H1 (cell line): Measurements from ENCODE around the gene MYO7B. TPM values are rescaled to one million over a fixed set of nuclear protein-coding genes. Genes with fewer than 3 reads are reported as not detected.

ENCODE experiments used
- CTCF ChIA-PET: fragments of 300-600 bp; sonication (Branson Sonifier 250); formaldehyde crosslinking; loops from one replicate; lab custom pipeline; 2021; ENCODE audit not compliant: partially characterized antibody; lab: Charles Lee
- POLR2A ChIA-PET: fragments of 300-600 bp; sonication (Branson Sonifier 250); formaldehyde crosslinking; loops from one replicate; lab custom pipeline; 2021; ENCODE audit warnings: inconsistent platforms; ENCODE audit not compliant: partially characterized antibody; lab: Charles Lee
- DNase-seq, 2 experiments: peaks; one replicate each; pipeline versions ENCODE4 v3.0.0 to v3.0.0-alpha.2; 2010 to 2022; ENCODE audit warnings: low spot score in 2 of 2, low read depth in 1 of 2, mixed read lengths in 1 of 2
- FAIRE-seq: peaks from 2 replicates; lab custom pipeline; 2011; peaks lifted over from hg19 to GRCh38; lab: Jason Lieb, UNC
- H2AFZ ChIP-seq: 2 replicates; pipeline ENCODE4 v1.8.1; 2012; ENCODE audit warnings: low read length, inconsistent platforms
- H2AK5ac ChIP-seq: 2 replicates; pipeline ENCODE4 v1.6.1; 2013; ENCODE audit warnings: low read depth, low read length
- H2BK120ac ChIP-seq: replicated peaks from 2 replicates; pipeline ENCODE3; 2013; ENCODE audit warnings: low read depth, low read length, inconsistent platforms
- H2BK12ac ChIP-seq: 2 replicates; pipeline ENCODE4 v1.6.1; 2013; ENCODE audit warnings: low read depth, low read length
- H2BK15ac ChIP-seq: 2 replicates; pipeline ENCODE4 v1.6.1; 2013; ENCODE audit warnings: low read length
- H2BK20ac ChIP-seq: 2 replicates; pipeline ENCODE4 v1.6.1; 2013; ENCODE audit warnings: low read length
- H2BK5ac ChIP-seq: 2 replicates; pipeline ENCODE4 v1.6.1; 2013; ENCODE audit warnings: low read depth, low read length
- H3K14ac ChIP-seq: 2 replicates; pipeline ENCODE4 v1.6.1; 2013; ENCODE audit warnings: inconsistent platforms; ENCODE audit not compliant: insufficient read length
- H3K18ac ChIP-seq: 2 replicates; pipeline ENCODE4 v1.6.1; 2013; ENCODE audit warnings: low read length; ENCODE audit errors: extremely low read depth
- H3K23ac ChIP-seq: 2 replicates; pipeline ENCODE4 v1.6.1; 2013; ENCODE audit warnings: inconsistent platforms; ENCODE audit not compliant: insufficient read length
- H3K23me2 ChIP-seq: 2 replicates; pipeline ENCODE4 v1.6.1; 2013; ENCODE audit warnings: low read depth, low read length
- H3K27ac ChIP-seq: 2 replicates; pipeline ENCODE4 v1.6.1; 2011; ENCODE audit warnings: low read depth, low read length, inconsistent platforms
- H3K27me3 ChIP-seq, 4 experiments: replicated peaks in 1 of 4; 1 replicate in 1 of 4; 2 replicates in 3 of 4; pipeline versions ENCODE4 v1.6.1 to v1.8.1; 2011 to 2013; ENCODE audit warnings: low read length in 3 of 4, mild to moderate bottlenecking in 3 of 4, inconsistent platforms in 2 of 4, mixed read lengths in 2 of 4, moderate library complexity in 1 of 4; ENCODE audit not compliant: control insufficient read depth in 3 of 4, insufficient read depth in 3 of 4; ENCODE audit errors: extremely low read depth in 1 of 4
- H3K36me3 ChIP-seq, 4 experiments: 2 replicates each; pipeline versions ENCODE4 v1.6.1 to v1.8.1; 2011 to 2013; ENCODE audit warnings: mild to moderate bottlenecking in 4 of 4, low read length in 3 of 4, moderate library complexity in 2 of 4, control low read depth in 1 of 4, inconsistent platforms in 1 of 4; ENCODE audit not compliant: insufficient read depth in 4 of 4, control insufficient read depth in 2 of 4
- H3K4ac ChIP-seq: replicated peaks from 2 replicates; pipeline ENCODE3; 2013; ENCODE audit warnings: low read length, low read depth, mixed read lengths, inconsistent platforms; ENCODE audit not compliant: insufficient read length
- H3K4me1 ChIP-seq, 4 experiments: replicated peaks in 1 of 4; 1 replicate in 1 of 4; 2 replicates in 3 of 4; pipeline versions ENCODE4 v1.6.1 to v1.8.1; 2011 to 2013; ENCODE audit warnings: low read length in 3 of 4, inconsistent platforms in 2 of 4, mixed read lengths in 1 of 4; ENCODE audit not compliant: insufficient read depth in 4 of 4, control insufficient read depth in 3 of 4
- H3K4me2 ChIP-seq, 2 experiments: 2 replicates each; pipeline versions ENCODE4 v1.6.1 to v1.8.1; 2011 to 2013; ENCODE audit warnings: low read depth in 2 of 2, low read length in 2 of 2, control low read depth in 1 of 2, inconsistent platforms in 1 of 2, mild to moderate bottlenecking in 1 of 2; ENCODE audit not compliant: insufficient read depth in 1 of 2
- H3K4me3 ChIP-seq, 4 experiments: fragments of 200-600, 300-600 bp in 1 of 4; sonication (generic), shearing (Covaris generic), sonication (Bioruptor Twin) in 1 of 4; 2 replicates each; pipeline versions ENCODE4 v1.5.1 to v1.8.1; 2011 to 2016; ENCODE audit warnings: low read length in 4 of 4, low read depth in 3 of 4, control low read depth in 2 of 4, inconsistent platforms in 2 of 4, mild to moderate bottlenecking in 2 of 4, mixed read lengths in 1 of 4, moderate library complexity in 1 of 4; ENCODE audit not compliant: insufficient read depth in 2 of 4; ENCODE audit errors: extremely low read depth in 1 of 4
- H3K56ac ChIP-seq: replicated peaks from 2 replicates; pipeline ENCODE3; 2013; ENCODE audit warnings: low read depth, mild to moderate bottlenecking, mixed read lengths, low read length, inconsistent platforms; ENCODE audit not compliant: insufficient read length
- H3K79me1 ChIP-seq: 2 replicates; pipeline ENCODE4 v1.6.1; 2013; ENCODE audit warnings: low read depth, low read length, control low read depth
- H3K79me2 ChIP-seq, 2 experiments: 2 replicates each; pipeline versions ENCODE4 v1.6.1 to v1.8.1; 2012 to 2013; ENCODE audit warnings: low read length in 2 of 2, mild to moderate bottlenecking in 2 of 2, inconsistent platforms in 1 of 2; ENCODE audit not compliant: insufficient read depth in 2 of 2, control insufficient read depth in 1 of 2
- H3K9ac ChIP-seq, 4 experiments: replicated peaks in 1 of 4; 1 replicate in 1 of 4; 2 replicates in 3 of 4; pipeline versions ENCODE4 v1.6.1 to v1.8.1; 2011 to 2013; ENCODE audit warnings: low read depth in 3 of 4, low read length in 3 of 4, control low read depth in 2 of 4, mild to moderate bottlenecking in 2 of 4, moderate library complexity in 2 of 4, inconsistent platforms in 1 of 4; ENCODE audit errors: extremely low read depth in 1 of 4
- H3K9me3 ChIP-seq, 2 experiments: 2 replicates each; pipeline versions ENCODE4 v1.6.1 to v1.8.1; 2012 to 2013; ENCODE audit warnings: mild to moderate bottlenecking in 2 of 2, moderate library complexity in 2 of 2, control low read depth in 1 of 2, inconsistent platforms in 1 of 2, low read depth in 1 of 2, low read length in 1 of 2, mixed read lengths in 1 of 2; ENCODE audit not compliant: insufficient read depth in 2 of 2
- H4K20me1 ChIP-seq, 2 experiments: replicated peaks in 1 of 2; 2 replicates each; pipeline versions ENCODE3 to v1.8.1; 2011 to 2013; ENCODE audit warnings: inconsistent platforms in 2 of 2, low read length in 2 of 2, mild to moderate bottlenecking in 1 of 2; ENCODE audit not compliant: insufficient read depth in 2 of 2, control insufficient read depth in 1 of 2
- H4K5ac ChIP-seq: 2 replicates; pipeline ENCODE4 v1.6.1; 2013; ENCODE audit warnings: low read length, low read depth, mixed read lengths, inconsistent platforms; ENCODE audit not compliant: insufficient read length
- H4K8ac ChIP-seq: 2 replicates; pipeline ENCODE4 v1.8.0; 2013; ENCODE audit warnings: mild to moderate bottlenecking, moderate library complexity, low read length, inconsistent platforms; ENCODE audit not compliant: insufficient read depth; ENCODE audit errors: extremely low read depth
- H4K91ac ChIP-seq: replicated peaks from 2 replicates; pipeline ENCODE3; 2013; ENCODE audit warnings: low read length, mixed read lengths, inconsistent platforms; ENCODE audit not compliant: insufficient read length
- BCL11A ChIP-seq, 2 experiments: IDR thresholded peaks; one replicate each; pipeline ENCODE4 v1.6.1; 2011; ENCODE audit warnings: low read depth in 2 of 2, low read length in 2 of 2, mild to moderate bottlenecking in 2 of 2
- BRCA1 ChIP-seq: IDR thresholded peaks from 2 replicates; pipeline ENCODE4 v1.6.1; 2012; ENCODE audit warnings: low read depth, low read length, improper control_type of control experiment
- CBX8 ChIP-seq: fragments of 300-800, 300-1000 bp; sonication (generic); IDR thresholded peaks from 2 replicates; pipeline ENCODE4 v1.7.1; 2016; ENCODE audit warnings: low read depth, low read length, borderline replicate concordance
- CHD2 ChIP-seq: IDR thresholded peaks from 2 replicates; pipeline ENCODE4 v1.6.1; 2012; ENCODE audit warnings: low read length, improper control_type of control experiment
- EZH2 ChIP-seq: fragments of 200-600 bp; sonication (generic); IDR thresholded peaks from 2 replicates; pipeline ENCODE4 v1.7.1; 2012; ENCODE audit warnings: low read depth, mild to moderate bottlenecking, moderate library complexity, low read length, inconsistent platforms; ENCODE audit not compliant: severe bottlenecking
- GABPA ChIP-seq: IDR thresholded peaks from 2 replicates; pipeline ENCODE4 v1.6.1; 2011; ENCODE audit warnings: mild to moderate bottlenecking, low read length, moderate library complexity, borderline replicate concordance; ENCODE audit not compliant: insufficient read depth
- HDAC2 ChIP-seq, 2 experiments: fragments of 300-600 bp in 1 of 2; sonication (generic) in 1 of 2; IDR thresholded peaks; 2 replicates each; pipeline ENCODE4 v1.6.1; 2011 to 2012; ENCODE audit warnings: low read depth in 2 of 2, low read length in 2 of 2, mild to moderate bottlenecking in 2 of 2, moderate library complexity in 2 of 2, borderline replicate concordance in 1 of 2, inconsistent platforms in 1 of 2
- HDAC6 ChIP-seq: IDR thresholded peaks from one replicate; pipeline ENCODE4 v1.7.1; 2012; ENCODE audit warnings: low read depth, mild to moderate bottlenecking, inconsistent platforms, low read length, moderate library complexity
- KDM1A ChIP-seq: fragments of 200-600, 300-600 bp; sonication (generic); IDR thresholded peaks from 2 replicates; pipeline ENCODE4 v1.7.1; 2016; ENCODE audit warnings: mild to moderate bottlenecking, low read length, borderline replicate concordance
- POLR2AphosphoS5 ChIP-seq: IDR thresholded peaks from 2 replicates; pipeline ENCODE4 v1.6.1; 2011; ENCODE audit warnings: low read depth, low read length
- SP4 ChIP-seq: IDR thresholded peaks from 2 replicates; pipeline ENCODE4 v1.6.1; 2012; ENCODE audit warnings: low read length, inconsistent platforms
- TAF7 ChIP-seq: optimal IDR thresholded peaks from 2 replicates; pipeline ENCODE3; 2011; ENCODE audit warnings: low read depth, mild to moderate bottlenecking, inconsistent platforms, low read length, moderate library complexity, borderline replicate concordance
- TBP ChIP-seq: IDR thresholded peaks from 2 replicates; pipeline ENCODE4 v1.6.1; 2011; ENCODE audit warnings: low read depth, low read length, improper control_type of control experiment
- WGBS, 2 experiments: shearing (Covaris generic) in 1 of 2; methylation state at CpG; one replicate each; pipeline versions ENCODE4 v1.1.6 to v1.1.7; 2013 to 2015; ENCODE audit warnings: low lambda C conversion rate in 2 of 2, mixed read lengths in 2 of 2, inconsistent platforms in 1 of 2, low coverage in 1 of 2, missing lambda C conversion rate in 1 of 2; ENCODE audit not compliant: insufficient replicate concordance in 2 of 2, insufficient coverage in 1 of 2, insufficient read length in 1 of 2; ENCODE audit errors: extremely low coverage in 1 of 2, missing lambda C conversion rate in 1 of 2; 5-methylcytosine and 5-hydroxymethylcytosine counted together
- polyA plus RNA-seq, 7 experiments: library from polyadenylated mRNA; depleted of rRNA in 3 of 7; stranded (reverse) in 5 of 7; unstranded in 2 of 7; fragments of >200 nt in 5 of 7; fragments of 200-250 nt in 2 of 7; gene quantifications; 1 replicate in 5 of 7; 2 replicates in 1 of 7; 4 replicates in 1 of 7; pipeline versions ENCODE4 v1.2.1 to v1.2.3, GENCODE V29; 2011 to 2013; ENCODE audit warnings: missing spikeins in 2 of 7, mixed read lengths in 2 of 7
- total RNA-seq: library from RNA; stranded (reverse); fragmentation: NEBNext Ultra II Directional; extraction: Animal tissue kit (Norgen Biotek cat#: 25700); gene quantifications from 2 replicates; pipeline ENCODE4 v1.2.1, GENCODE V29; 2021

The MYO7B gene
- total and polyA plus RNA-seq, 2 of the 8 experiments (the other 6 are each of a cell fraction or from before 2014, with no cell fraction given): not detected

DNA sequence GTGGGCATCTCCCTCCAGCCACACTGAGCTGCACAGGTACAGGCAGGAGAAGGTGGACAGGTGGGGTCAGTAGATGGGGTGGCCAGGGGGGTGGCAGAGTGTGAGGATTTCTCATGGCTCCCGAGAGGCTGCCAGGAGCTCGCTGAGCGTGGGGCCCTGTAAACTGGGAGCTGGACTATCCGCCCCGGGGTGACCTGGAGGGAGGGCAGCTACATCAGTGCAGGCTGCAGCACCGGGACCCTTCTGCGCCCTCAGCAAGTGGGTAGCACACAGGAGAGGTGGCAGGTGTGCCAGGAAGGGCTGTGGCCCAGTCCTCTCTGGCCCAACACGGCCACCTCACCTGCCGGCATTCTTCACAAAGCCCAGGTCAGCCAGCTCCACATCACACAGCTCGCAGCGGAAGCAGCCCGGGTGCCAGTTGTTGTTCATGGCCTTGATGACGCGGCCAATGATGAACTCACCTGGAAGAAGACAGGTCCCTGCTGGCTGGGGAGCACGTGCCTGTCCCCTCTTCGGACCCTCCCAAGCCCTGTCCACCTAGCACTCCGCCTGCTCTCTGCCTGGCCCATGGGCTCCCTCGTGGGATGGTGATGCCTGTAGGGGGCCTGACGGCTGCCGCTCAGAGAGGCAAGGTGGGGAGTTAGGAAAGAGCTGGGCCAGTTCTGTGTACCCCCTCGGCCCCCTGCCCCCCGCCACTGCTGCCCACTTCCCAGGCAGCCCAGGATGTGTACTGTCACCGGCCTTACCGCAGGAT is 118.8 kb downstream of the MYO7B start:
- Histone ChIP-seq H2BK12ac (no peak overlapping the region), H4K20me1 (peaks cover 0 to 1% of the 10 kb centered on the region in 2 experiments), H3K4me3 (no peak overlapping the region), H3K18ac (no peak overlapping the region), H2BK20ac (no peak overlapping the region), H3K36me3 (no peaks in the 10 kb centered on the region), H3K79me1 (no peaks in the 10 kb centered on the region), H3K4me2 (no peak overlapping the region), H3K56ac (no peak overlapping the region), H2AK5ac (no peak overlapping the region), H3K9me3 (no peaks in the 10 kb centered on the region), H3K4ac (no peak overlapping the region), H3K27me3 (no peaks in the 10 kb centered on the region), H3K27ac (no peak overlapping the region), H4K5ac (no peak overlapping the region), H3K14ac (no peak overlapping the region), H3K9ac (no peak overlapping the region), H3K4me1 (no peaks in the 10 kb centered on the region; a peak in 3 of 7 replicates), H4K91ac (no peak overlapping the region), H3K23me2 (no peaks in the 10 kb centered on the region), H2BK120ac (no peak overlapping the region), H2BK5ac (no peak overlapping the region), H2BK15ac (no peak overlapping the region), H3K23ac (no peak overlapping the region), H3K79me2 (no peaks in the 10 kb centered on the region), H4K8ac (0 out of 2 replicates have a peak overlapping the region, but pooled peaks have one; percentile 59), H2AFZ (no peak overlapping the region)
- ChIA-PET POLR2A (interaction anchor here (1.0 kb wide), 1 partner anchor 48 kb away, joined by 3 read pairs; no protein-coding TSS in a partner anchor), CTCF (interaction anchor here (0.6 to 13.7 kb wide), 6 partner anchors 14 to 112 kb away, joined by 3 to 160 read pairs (median 22); partner anchors contain the start of gene LIMS2)
- no peak for TF ChIP-seq BRCA1
- no peak for TF ChIP-seq TAF7
- no peak for TF ChIP-seq HDAC2 (IDR thresholded peaks at IDR 0.05; ENCODE audit: borderline replicate concordance in 1 of 2, low read depth in 2 of 2, low read length in 2 of 2)
- TF ChIP-seq HDAC6: no peak
- TF ChIP-seq SP4: no peak
- no peak for TF ChIP-seq KDM1A
- no peak for TF ChIP-seq GABPA
- TF ChIP-seq CHD2: no peak
- no peak for TF ChIP-seq TBP
- TF ChIP-seq EZH2: no peak
- TF ChIP-seq CBX8: no peak
- no peak for TF ChIP-seq POLR2AphosphoS5
- no peak for TF ChIP-seq BCL11A (IDR thresholded peaks at IDR 0.05; ENCODE audit: low read depth in 2 of 2, low read length in 2 of 2)
- FAIRE-seq: no peak
- 92% methylated on average over 22 of the region's 24 CpGs; no CpG with 5 or more reads in 1 of the 2 experiments for WGBS, 2 experiments
- no peak for DNase-seq
